ENCODE measurements around the gene SYT9. TPM values are rescaled to one million over a fixed set of nuclear protein-coding genes. Genes with fewer than 3 reads are reported as not detected.

Gene SYT9
- total RNA-seq, 1 experiment from 2014 or later = not detected

- no peaks in the 10 kb centered on the region for H3K4me1 ChIP-seq (replicated peaks; ENCODE audit: insufficient read depth)
- no TSS peak for BruUV-seq (replicated peaks)
- no peaks in the 10 kb centered on the region for H3K9me2 ChIP-seq (ENCODE audit: insufficient read depth)
- TF ChIP-seq EZH2 (IDR thresholded peaks at IDR 0.05; ENCODE audit: low read depth) (no peak), CTCF (conservative IDR thresholded peaks at IDR 0.05) (peak; percentile 77)
- DNase-seq = peak in 1 of 2 experiments; percentile 46
- POLR2A ChIA-PET (ENCODE audit: unreplicated experiment) = interaction anchor here (0.7 kb wide), 1 partner anchor 287 kb away, joined by 4 read pairs; no protein-coding TSS in a partner anchor
- H3K9me3 ChIP-seq (ENCODE audit: insufficient read depth, low read depth) = no peaks in the 10 kb centered on the region
- no peak overlapping the region for H2AFZ ChIP-seq
- H3K79me2 ChIP-seq (ENCODE audit: low read depth) = no peaks in the 10 kb centered on the region
- H3K4me2 ChIP-seq = no peak overlapping the region
- no peaks in the 10 kb centered on the region for H3F3A ChIP-seq (ENCODE audit: insufficient read depth, low read depth)
- no peak overlapping the region for H3K27ac ChIP-seq
- CTCF ChIA-PET = interaction anchor here (1.5 kb wide), 1 partner anchor 215 kb away, joined by 3 read pairs; no protein-coding TSS in a partner anchor
- intact Hi-C loops (cut with micrococcal nuclease; ENCODE audit: unreplicated experiment) = no loop called here
- no peaks in the 10 kb centered on the region for H3K36me3 ChIP-seq (ENCODE audit: low read depth)
- no peaks in the 10 kb centered on the region for H3K27me3 ChIP-seq (ENCODE audit: insufficient read depth, low read depth)
- no peaks in the 10 kb centered on the region for H4K20me1 ChIP-seq (ENCODE audit: insufficient read depth)
- H3K4me3 ChIP-seq = no peak overlapping the region
Measured at GRCh38 chr11:7442588-7443215, 191.0 kb downstream of the SYT9 start.

- Histone ChIP-seq H3K27ac (no peak overlapping the region), H3K4me1 (replicated peaks; ENCODE audit: insufficient read depth) (no peaks in the 10 kb centered on the region), H2AFZ (no peak overlapping the region), H3F3A (ENCODE audit: insufficient read depth, low read depth) (no peaks in the 10 kb centered on the region), H3K79me2 (ENCODE audit: low read depth) (no peaks in the 10 kb centered on the region), H3K27me3 (ENCODE audit: insufficient read depth, low read depth) (no peaks in the 10 kb centered on the region), H3K4me2 (no peak overlapping the region), H3K9me3 (ENCODE audit: insufficient read depth, low read depth) (no peaks in the 10 kb centered on the region), H3K36me3 (ENCODE audit: low read depth) (no peaks in the 10 kb centered on the region), H3K4me3 (no peak overlapping the region), H3K9me2 (ENCODE audit: insufficient read depth) (no peaks in the 10 kb centered on the region), H4K20me1 (ENCODE audit: insufficient read depth) (no peaks in the 10 kb centered on the region)
- no peak for DNase-seq
- intact Hi-C loops (cut with micrococcal nuclease; ENCODE audit: unreplicated experiment) = no loop called here
- TF ChIP-seq CTCF (conservative IDR thresholded peaks at IDR 0.05) = no peak
- POLR2A ChIA-PET (ENCODE audit: unreplicated experiment) = no interaction called here
- CTCF ChIA-PET = no interaction called here
- BruUV-seq (replicated peaks) = no TSS peak
Measured at GRCh38 chr11:7444091-7444981, 192.6 kb downstream of the SYT9 start.

- Histone ChIP-seq H2AFZ (no peak overlapping the region), H3K4me3 (no peak overlapping the region), H3K27ac (no peak overlapping the region), H3K9me3 (ENCODE audit: insufficient read depth, low read depth) (no peaks in the 10 kb centered on the region), H3K36me3 (ENCODE audit: low read depth) (no peaks in the 10 kb centered on the region), H4K20me1 (ENCODE audit: insufficient read depth) (no peaks in the 10 kb centered on the region), H3K79me2 (ENCODE audit: low read depth) (no peaks in the 10 kb centered on the region), H3K4me2 (no peak overlapping the region), H3K9me2 (ENCODE audit: insufficient read depth) (no peaks in the 10 kb centered on the region), H3K4me1 (replicated peaks; ENCODE audit: insufficient read depth) (no peaks in the 10 kb centered on the region), H3K27me3 (ENCODE audit: insufficient read depth, low read depth) (no peaks in the 10 kb centered on the region), H3F3A (ENCODE audit: insufficient read depth, low read depth) (no peaks in the 10 kb centered on the region)
- TF ChIP-seq CTCF (conservative IDR thresholded peaks at IDR 0.05) (no peak), EZH2 (IDR thresholded peaks at IDR 0.05; ENCODE audit: low read depth) (no peak)
- no peak for DNase-seq
- no TSS peak for BruUV-seq (replicated peaks)
- ChIA-PET CTCF (no interaction called here), POLR2A (ENCODE audit: unreplicated experiment) (no interaction called here)
- intact Hi-C loops (cut with micrococcal nuclease; ENCODE audit: unreplicated experiment) = no loop called here
Measured at GRCh38 chr11:7445564-7445963, 193.9 kb downstream of the SYT9 start.
